GM18951 (cell line): ENCODE data around the gene TRIP13.
"Not testable (repeated sequence)": the region's sequence is repeated elsewhere in the genome, so short reads cannot be mapped to it uniquely, and the experiment has no call there.

Source experiments
- POLR2A ChIP-seq: IDR thresholded peaks from 4 replicates; pipeline ENCODE4 v1.6.1; 2011; ENCODE audit warnings: mild to moderate bottlenecking; ENCODE audit not compliant: insufficient read length, insufficient read depth; ENCODE audit errors: extremely low read depth
- in situ Hi-C: fragments of 300-500 bp; cut with MboI; formaldehyde crosslinking; loops from one replicate; pipeline ENCODE4 v1.12.0; 2022; ENCODE audit warnings: low sequenced_read_pairs, mixed read lengths, inconsistent platforms; ENCODE audit not compliant: unreplicated experiment

TRIP13 gene

GRCh38 chr5:892394-893136 lies at the start of gene TRIP13, which contains the start of gene BRD9:
TRIP13 (plus strand) TSS chr5:892884; CDS start chr5:892999, 115 bp downstream.
BRD9 (minus strand) TSS chr5:892801; CDS start chr5:892657, 144 bp downstream.
- in situ Hi-C loops = no loop called here
- peak; percentile 90 for TF ChIP-seq POLR2A

GRCh38 chr5:843371-843770 lies 49.3 kb upstream of the TRIP13 start:
- in situ Hi-C loops = not testable (repeated sequence)

- in situ Hi-C loops = not testable (repeated sequence)
These were observed 48.8 kb upstream of the TRIP13 start for GRCh38 chr5:843926-844325.

GRCh38 chr5:844426-844825 lies 48.3 kb upstream of the TRIP13 start:
- in situ Hi-C loops = not testable (repeated sequence)

- in situ Hi-C loops = not testable (repeated sequence)
These were observed 47.5 kb upstream of the TRIP13 start for GRCh38 chr5:845031-845675.

- in situ Hi-C loops = not testable (repeated sequence)
These were observed 46.7 kb upstream of the TRIP13 start for GRCh38 chr5:845676-846601.

GRCh38 chr5:846602-847091 lies 46.0 kb upstream of the TRIP13 start:
- in situ Hi-C loops = not testable (repeated sequence)

GRCh38 chr5:847212-847611 lies 45.5 kb upstream of the TRIP13 start:
- in situ Hi-C loops = not testable (repeated sequence)

- in situ Hi-C loops = not testable (repeated sequence)
These were observed 44.9 kb upstream of the TRIP13 start for GRCh38 chr5:847736-848135.

GRCh38 chr5:848671-849111 lies 44.0 kb upstream of the TRIP13 start:
- TF ChIP-seq POLR2A = no peak
- in situ Hi-C loops = no loop called here

- in situ Hi-C loops = no loop called here
These were observed 42.9 kb upstream of the TRIP13 start for GRCh38 chr5:849651-850301.

GRCh38 chr5:850511-851006 lies 42.1 kb upstream of the TRIP13 start, which contains the start of gene ZDHHC11:
ZDHHC11 (minus strand) TSS chr5:850986; CDS start chr5:850602, 384 bp downstream.
- no peak for TF ChIP-seq POLR2A
- in situ Hi-C loops = no loop called here

More at GRCh38 chr5:849651-850301, 42.9 kb upstream of the TRIP13 start:
- no peak for TF ChIP-seq POLR2A

- in situ Hi-C loops = no loop called here
These were observed 41.6 kb upstream of the TRIP13 start for GRCh38 chr5:851076-851475.

More at GRCh38 chr5:851076-851475, 41.6 kb upstream of the TRIP13 start:
- TF ChIP-seq POLR2A = no peak
